Panc1 (cell line): ENCODE data around the gene EDAR. TPM values are rescaled to one million over a fixed set of nuclear protein-coding genes. Genes with fewer than 3 reads are reported as not detected.

Experiments used
- ATAC-seq: fragments of 200-7000 bp; cut with Tn5 transposase; 2 replicates; pipeline ENCODE4 v1.9.1; 2020; ENCODE audit warnings: mild to moderate bottlenecking, moderate library complexity
- BruUV-seq: library from RNA; stranded (reverse); fragments of 400-500 nt; replicated peaks from 2 replicates; lab custom pipeline; 2021; lab: Mats Ljungman, UMichigan
- CTCF ChIA-PET: fragments of 300-600 bp; sonication (Branson Sonifier 250); formaldehyde crosslinking; loops from one replicate; lab custom pipeline; 2022; ENCODE audit warnings: antibody characterized with exemption; lab: Charles Lee
- POLR2A ChIA-PET: fragments of 300-600 bp; sonication (Branson Sonifier 250); formaldehyde crosslinking; loops from one replicate; lab custom pipeline; 2022; ENCODE audit warnings: antibody characterized with exemption; lab: Charles Lee
- DNase-seq: peaks from one replicate; pipeline ENCODE4 v3.0.0-alpha.2; 2010; ENCODE audit warnings: low read depth, low spot score
- H3K27ac ChIP-seq: 2 replicates; pipeline ENCODE4 v1.5.1; 2011; ENCODE audit warnings: mild to moderate bottlenecking, low read length, inconsistent platforms
- H3K27me3 ChIP-seq: fragments of 200-500 bp; sonication (Bioruptor generic); 2 replicates; pipeline ENCODE4 v1.6.0; 2014; ENCODE audit warnings: low read length, inconsistent platforms; ENCODE audit not compliant: control insufficient read depth, insufficient read depth
- H3K36me3 ChIP-seq: fragments of 200-500 bp; sonication (Bioruptor generic); 2 replicates; pipeline ENCODE4 v1.5.1; 2014; ENCODE audit warnings: inconsistent platforms, mild to moderate bottlenecking, low read length, moderate library complexity; ENCODE audit not compliant: control insufficient read depth, insufficient read depth
- H3K4me1 ChIP-seq: 2 replicates; pipeline ENCODE4 v1.5.1; 2011; ENCODE audit warnings: inconsistent platforms, mild to moderate bottlenecking, low read length, moderate library complexity; ENCODE audit not compliant: control insufficient read depth, insufficient read depth
- H3K4me3 ChIP-seq, 2 experiments: 2 replicates each; pipeline ENCODE4 v1.5.1; 2011 to 2012; ENCODE audit warnings: low read depth in 2 of 2, low read length in 2 of 2, mild to moderate bottlenecking in 2 of 2, inconsistent platforms in 1 of 2, moderate library complexity in 1 of 2
- H3K9me3 ChIP-seq: fragments of 200-500 bp; sonication (Bioruptor generic); 2 replicates; pipeline ENCODE4 v1.5.1; 2014; ENCODE audit warnings: low read depth, mild to moderate bottlenecking, inconsistent platforms, low read length, moderate library complexity; ENCODE audit not compliant: control insufficient read depth, insufficient read depth
- CTCF ChIP-seq: fragments of 450-650 bp; IDR thresholded peaks from 2 replicates; pipeline ENCODE4 v1.5.1; 2017; ENCODE audit warnings: mild to moderate bottlenecking
- POLR2AphosphoS5 ChIP-seq: IDR thresholded peaks from 2 replicates; pipeline ENCODE4 v1.6.1; 2012; ENCODE audit warnings: mild to moderate bottlenecking, low read depth, low read length, moderate library complexity
- REST ChIP-seq, 2 experiments: IDR thresholded peaks; 2 replicates each; pipeline ENCODE4 v1.6.1; 2011 to 2012; ENCODE audit warnings: low read depth in 2 of 2, control low read depth in 1 of 2, low read length in 1 of 2, mild to moderate bottlenecking in 1 of 2, moderate library complexity in 1 of 2; ENCODE audit not compliant: insufficient read depth in 1 of 2
- SIN3A ChIP-seq: IDR thresholded peaks from 2 replicates; pipeline ENCODE4 v1.6.1; 2012; ENCODE audit warnings: low read depth, mild to moderate bottlenecking, low read length, moderate library complexity, borderline replicate concordance; ENCODE audit not compliant: insufficient read depth
- TCF7L2 ChIP-seq: IDR thresholded peaks from 2 replicates; pipeline ENCODE4 v1.6.1; 2011; ENCODE audit warnings: mild to moderate bottlenecking, low read depth, low read length, inconsistent platforms
- in situ Hi-C: cut with HindIII; loops from 2 replicates; pipeline ENCODE4 v1.10.0; 2016; ENCODE audit warnings: low sequenced_read_pairs, low pct_unique_long_range_greater_than_20kb
- intact Hi-C: fragments of 100-400 bp; cut with micrococcal nuclease; formaldehyde crosslinking; loops from one replicate; pipeline ENCODE4 v1.10.0; 2022; ENCODE audit not compliant: unreplicated experiment
- total RNA-seq: library from RNA; stranded (reverse); gene quantifications from one replicate; pipeline ENCODE4 v1.2.1, GENCODE V29; 2021; ENCODE audit not compliant: unreplicated experiment

The EDAR gene
- total RNA-seq, 1 experiment from 2014 or later = not detected

DNA sequence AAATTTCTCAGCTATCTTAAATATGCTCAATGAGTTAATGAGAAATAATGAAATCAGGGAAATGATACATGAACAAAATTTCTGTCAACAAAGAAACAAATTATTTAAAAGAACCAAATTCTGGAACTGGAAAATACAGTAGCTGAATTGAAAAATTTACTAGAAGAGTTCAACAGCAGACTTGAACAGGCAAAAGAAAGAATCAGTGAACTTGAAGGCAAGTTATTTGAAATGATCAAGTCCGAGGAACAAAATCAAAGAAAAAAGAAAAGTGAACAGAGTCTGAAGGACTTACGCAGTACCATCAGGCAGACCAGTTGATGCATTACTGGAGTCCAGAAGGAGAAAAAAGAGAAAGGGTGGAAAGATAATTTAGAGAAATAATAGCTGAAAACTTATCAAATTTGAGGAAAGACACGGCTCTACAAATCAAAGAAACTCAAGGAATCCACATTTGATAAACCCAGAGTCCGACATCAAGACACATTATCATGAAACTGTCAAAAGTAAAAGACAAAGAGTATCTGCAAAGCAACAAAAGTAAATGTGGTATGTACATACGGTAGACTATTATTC lies 118.9 kb downstream of the EDAR start:
- in situ Hi-C loops (no loop called here), intact Hi-C loops (no loop called here)
- Histone ChIP-seq H3K36me3 (no peaks in the 10 kb centered on the region; the same call in 1 of the 2 replicates), H3K4me1 (no peaks in the 10 kb centered on the region), H3K9me3 (0 out of 2 replicates have a peak, but pooled peaks cover 5% of the 10 kb centered on the region), H3K27ac (no peak overlapping the region), H3K27me3 (no peaks in the 10 kb centered on the region), H3K4me3 (no peak overlapping the region)
- ChIA-PET POLR2A (no interaction called here), CTCF (no interaction called here)
- TF ChIP-seq SIN3A (no peak), POLR2AphosphoS5 (no peak), REST (IDR thresholded peaks at IDR 0.05; ENCODE audit: insufficient read depth in 1 of 2, low read depth in 2 of 2, low read length in 1 of 2) (no peak), CTCF (no peak), TCF7L2 (no peak)
- BruUV-seq = no TSS peak
- DNase-seq = no peak
- no peak for ATAC-seq

- Histone ChIP-seq H3K9me3 (0 out of 2 replicates have a peak, but pooled peaks cover 5% of the 10 kb centered on the region), H3K27me3 (no peaks in the 10 kb centered on the region), H3K4me3 (no peak overlapping the region), H3K36me3 (no peaks in the 10 kb centered on the region; the same call in 1 of the 2 replicates), H3K27ac (no peak overlapping the region), H3K4me1 (no peaks in the 10 kb centered on the region)
- intact Hi-C loops (no loop called here), in situ Hi-C loops (no loop called here)
- DNase-seq (no peak), ATAC-seq (no peak)
- CTCF ChIA-PET = no interaction called here
- BruUV-seq = no TSS peak
- POLR2A ChIA-PET = no interaction called here
- TF ChIP-seq CTCF (no peak), SIN3A (no peak)
Measured at GRCh38 chr2:108869542-108869941, 119.5 kb downstream of the EDAR start.
